ENCODE results near the gene DLG5. TPM values are rescaled to one million over a fixed set of nuclear protein-coding genes. Genes with fewer than 3 reads are reported as not detected.
A peak's percentile ranks its signal among the peaks of the same experiment; 100 is the strongest.
"Not testable (repeated sequence)": the region's sequence is repeated elsewhere in the genome, so short reads cannot be mapped to it uniquely, and the experiment has no call there.

Gene DLG5
- total RNA-seq, 1 donor from 2014 or later: 64.5 TPM

GRCh38 chr10:77774940-77775391 is 151.6 kb downstream of the DLG5 start:
- no peak for TF ChIP-seq CTCF (IDR thresholded peaks at IDR 0.05; ENCODE audit: unreplicated experiment)
- Mint-ChIP-seq H3K4me3 (ENCODE audit: unreplicated experiment) (no peak overlapping the region), H3K9me3 (ENCODE audit: unreplicated experiment) (peaks cover 10% of the 10 kb centered on the region), H3K27ac (ENCODE audit: unreplicated experiment) (no peak overlapping the region), H3K27me3 (ENCODE audit: unreplicated experiment) (peaks cover 9% of the 10 kb centered on the region), H3K4me1 (ENCODE audit: unreplicated experiment) (no peaks in the 10 kb centered on the region), H3K36me3 (ENCODE audit: low read depth, unreplicated experiment) (peaks cover 36% of the 10 kb centered on the region)
- no peak for DNase-seq (ENCODE audit: low spot score)

GRCh38 chr10:77773631-77774426 is 152.7 kb downstream of the DLG5 start:
- H3K9me3 Mint-ChIP-seq (ENCODE audit: unreplicated experiment): peaks cover 10% of the 10 kb centered on the region
- no peak overlapping the region for H3K4me3 Mint-ChIP-seq (ENCODE audit: unreplicated experiment)
- DNase-seq (ENCODE audit: low spot score): no peak
- peaks cover 5% of the 10 kb centered on the region for H3K4me1 Mint-ChIP-seq (ENCODE audit: unreplicated experiment)
- peaks cover 29% of the 10 kb centered on the region for H3K36me3 Mint-ChIP-seq (ENCODE audit: low read depth, unreplicated experiment)
- TF ChIP-seq CTCF (IDR thresholded peaks at IDR 0.05; ENCODE audit: unreplicated experiment): no peak
- H3K27me3 Mint-ChIP-seq (ENCODE audit: unreplicated experiment): peaks cover 5% of the 10 kb centered on the region
- no peak overlapping the region for H3K27ac Mint-ChIP-seq (ENCODE audit: unreplicated experiment)

GRCh38 chr10:77772852-77773600 is 153.5 kb downstream of the DLG5 start:
- not testable (repeated sequence) for H3K4me3 Mint-ChIP-seq (ENCODE audit: unreplicated experiment); H3K9me3 Mint-ChIP-seq (ENCODE audit: unreplicated experiment); H3K4me1 Mint-ChIP-seq (ENCODE audit: unreplicated experiment); DNase-seq (ENCODE audit: low spot score); H3K27me3 Mint-ChIP-seq (ENCODE audit: unreplicated experiment)
- H3K36me3 Mint-ChIP-seq (ENCODE audit: low read depth, unreplicated experiment): peaks cover 24% of the 10 kb centered on the region
- peak overlapping the region; percentile 24 for H3K27ac Mint-ChIP-seq (ENCODE audit: unreplicated experiment)

GRCh38 chr10:77771851-77772250 is 154.7 kb downstream of the DLG5 start:
- Mint-ChIP-seq H3K9me3 (ENCODE audit: unreplicated experiment) (no peaks in the 10 kb centered on the region), H3K36me3 (ENCODE audit: low read depth, unreplicated experiment) (peaks cover 15% of the 10 kb centered on the region), H3K27me3 (ENCODE audit: unreplicated experiment) (peaks cover 3% of the 10 kb centered on the region), H3K4me1 (ENCODE audit: unreplicated experiment) (peaks cover 5% of the 10 kb centered on the region), H3K27ac (ENCODE audit: unreplicated experiment) (no peak overlapping the region), H3K4me3 (ENCODE audit: unreplicated experiment) (no peak overlapping the region)
- DNase-seq (ENCODE audit: low spot score): no peak
- TF ChIP-seq CTCF (IDR thresholded peaks at IDR 0.05; ENCODE audit: unreplicated experiment): no peak

GRCh38 chr10:77771450-77771849 is 155.1 kb downstream of the DLG5 start:
- Mint-ChIP-seq H3K27ac (ENCODE audit: unreplicated experiment) (no peak overlapping the region), H3K9me3 (ENCODE audit: unreplicated experiment) (no peaks in the 10 kb centered on the region), H3K27me3 (ENCODE audit: unreplicated experiment) (peaks cover 3% of the 10 kb centered on the region), H3K4me1 (ENCODE audit: unreplicated experiment) (peaks cover 5% of the 10 kb centered on the region), H3K36me3 (ENCODE audit: low read depth, unreplicated experiment) (peaks cover 12% of the 10 kb centered on the region), H3K4me3 (ENCODE audit: unreplicated experiment) (no peak overlapping the region)
- no peak for DNase-seq (ENCODE audit: low spot score)
- TF ChIP-seq CTCF (IDR thresholded peaks at IDR 0.05; ENCODE audit: unreplicated experiment): no peak

Data from endothelial cell (in vitro differentiated cells).